SK-N-SH treated with all-trans-retinoic acid at 6 μM for 48 hours (cell line): ENCODE results near the gene TEX26.

Source experiments
- ATAC-seq: fragments of 200-7000 bp; cut with Tn5 transposase; 3 replicates; pipeline ENCODE4 v1.9.1; 2020; ENCODE audit warnings: mild to moderate bottlenecking, moderate library complexity
- ARNTL ChIP-seq: fragments of 450-650 bp; formaldehyde crosslinking; IDR thresholded peaks from 2 replicates; pipeline ENCODE4 v1.5.0; 2020; ENCODE audit warnings: low read depth, mild to moderate bottlenecking, moderate library complexity, borderline replicate concordance
- BACH2 ChIP-seq: fragments of 250-450 bp; sonication (Bioruptor Pico); IDR thresholded peaks from 2 replicates; pipeline ENCODE4 v1.9.0; 2021; ENCODE audit warnings: mild to moderate bottlenecking, borderline replicate concordance
- CREB5 ChIP-seq: fragments of 250-450 bp; sonication (Bioruptor Pico); IDR thresholded peaks from 2 replicates; pipeline ENCODE4 v1.5.1; 2020; ENCODE audit warnings: low read depth, mild to moderate bottlenecking, moderate library complexity
- CSDC2 ChIP-seq: fragments of 250-450 bp; sonication (Bioruptor Pico); IDR thresholded peaks from 2 replicates; pipeline ENCODE4 v1.5.0; 2020; ENCODE audit warnings: mild to moderate bottlenecking, moderate library complexity
- CSRNP3 ChIP-seq: fragments of 250-450 bp; sonication (Bioruptor Pico); IDR thresholded peaks from 2 replicates; pipeline ENCODE4 v1.5.1; 2021; ENCODE audit warnings: mild to moderate bottlenecking, moderate library complexity
- ESRRG ChIP-seq: fragments of 250-450 bp; sonication (Bioruptor Pico); IDR thresholded peaks from 2 replicates; pipeline ENCODE4 v1.6.1; 2021; ENCODE audit warnings: mild to moderate bottlenecking
- GLIS3 ChIP-seq: fragments of 250-450 bp; sonication (Bioruptor Pico); IDR thresholded peaks from 2 replicates; pipeline ENCODE4 v1.5.0; 2020; ENCODE audit warnings: mild to moderate bottlenecking, moderate library complexity
- ISL1 ChIP-seq: fragments of 250-450 bp; sonication (Bioruptor Pico); IDR thresholded peaks from 2 replicates; pipeline ENCODE4 v2.1.2; 2022; ENCODE audit warnings: mild to moderate bottlenecking, moderate library complexity
- OSR1 ChIP-seq: fragments of 250-450 bp; sonication (Bioruptor Pico); IDR thresholded peaks from 2 replicates; pipeline ENCODE4 v1.8.0; 2022; ENCODE audit warnings: moderate library complexity, mild to moderate bottlenecking, inconsistent platforms
- PATZ1 ChIP-seq: fragments of 250-450 bp; sonication (Bioruptor Pico); IDR thresholded peaks from 2 replicates; pipeline ENCODE4 v1.8.0; 2020; ENCODE audit warnings: mild to moderate bottlenecking, moderate library complexity, borderline replicate concordance
- POU6F1 ChIP-seq: fragments of 250-450 bp; sonication (Bioruptor Pico); IDR thresholded peaks from 2 replicates; pipeline ENCODE4 v1.8.0; 2021; ENCODE audit warnings: low read depth, mild to moderate bottlenecking, moderate library complexity, borderline replicate concordance
- PPARA ChIP-seq: fragments of 250-450 bp; sonication (Bioruptor Pico); IDR thresholded peaks from 2 replicates; pipeline ENCODE4 v1.5.0; 2020; ENCODE audit warnings: mild to moderate bottlenecking, borderline replicate concordance
- RARB ChIP-seq: fragments of 250-450 bp; sonication (Bioruptor Pico); IDR thresholded peaks from 2 replicates; pipeline ENCODE4 v1.8.0; 2021; ENCODE audit warnings: mild to moderate bottlenecking, moderate library complexity
- SNAI2 ChIP-seq: fragments of 250-450 bp; sonication (Bioruptor Pico); IDR thresholded peaks from 2 replicates; pipeline ENCODE4 v1.5.0; 2020; ENCODE audit warnings: mild to moderate bottlenecking, moderate library complexity
- TCF4 ChIP-seq: fragments of 250-450 bp; sonication (Bioruptor Pico); IDR thresholded peaks from 2 replicates; pipeline ENCODE4 v1.8.0; 2021; ENCODE audit warnings: mild to moderate bottlenecking, moderate library complexity, borderline replicate concordance
- TOX ChIP-seq: fragments of 250-450 bp; sonication (Bioruptor Pico); IDR thresholded peaks from 2 replicates; pipeline ENCODE4 v1.8.0; 2021; ENCODE audit warnings: mild to moderate bottlenecking, moderate library complexity, borderline replicate concordance
- TSHZ2 ChIP-seq: fragments of 250-450 bp; sonication (Bioruptor Pico); IDR thresholded peaks from 2 replicates; pipeline ENCODE4 v1.5.0; 2020; ENCODE audit warnings: mild to moderate bottlenecking, moderate library complexity
- ZC3H10 ChIP-seq: fragments of 250-450 bp; sonication (Bioruptor Pico); IDR thresholded peaks from 2 replicates; pipeline ENCODE4 v1.5.1; 2021; ENCODE audit warnings: mild to moderate bottlenecking, moderate library complexity
- ZFP30 ChIP-seq: fragments of 450-650 bp; formaldehyde crosslinking; IDR thresholded peaks from 2 replicates; pipeline ENCODE4 v1.5.0; 2022; ENCODE audit warnings: mild to moderate bottlenecking, moderate library complexity
- ZNF565 ChIP-seq: fragments of 450-650 bp; formaldehyde crosslinking; conservative IDR thresholded peaks from 2 replicates; pipeline ENCODE4 v1.5.0; 2020; ENCODE audit warnings: low read depth, mild to moderate bottlenecking, moderate library complexity
- ZNF8 ChIP-seq: fragments of 450-650 bp; formaldehyde crosslinking; IDR thresholded peaks from 2 replicates; pipeline ENCODE4 v1.5.0; 2020; ENCODE audit warnings: mild to moderate bottlenecking, moderate library complexity

Gene TEX26

GRCh38 chr13:30907121-30907861 lies 25.2 kb upstream of the TEX26 start:
- TF ChIP-seq OSR1 (CRISPR knock-in tag): no peak
- no peak for TF ChIP-seq ZNF565
- no peak for TF ChIP-seq PATZ1 (CRISPR knock-in tag)
- ATAC-seq: peak; percentile 47

- peak; percentile 92 for ATAC-seq
- no peak for TF ChIP-seq PPARA (CRISPR knock-in tag)
- TF ChIP-seq OSR1 (CRISPR knock-in tag): no peak
- no peak for TF ChIP-seq POU6F1
- no peak for TF ChIP-seq TCF4 (CRISPR knock-in tag)
- TF ChIP-seq CSRNP3: no peak
- no peak for TF ChIP-seq GLIS3 (CRISPR knock-in tag)
- no peak for TF ChIP-seq ESRRG (CRISPR knock-in tag)
- no peak for TF ChIP-seq ISL1
- TF ChIP-seq ZNF8 (CRISPR knock-in tag): no peak
- no peak for TF ChIP-seq ZNF565
- TF ChIP-seq CSDC2 (CRISPR knock-in tag): no peak
- TF ChIP-seq TOX (CRISPR knock-in tag): no peak
- no peak for TF ChIP-seq RARB
- TF ChIP-seq BACH2 (CRISPR knock-in tag): no peak
- no peak for TF ChIP-seq TSHZ2 (CRISPR knock-in tag)
- no peak for TF ChIP-seq ARNTL (CRISPR knock-in tag)
- TF ChIP-seq CREB5 (CRISPR knock-in tag): no peak
- no peak for TF ChIP-seq ZC3H10
- no peak for TF ChIP-seq SNAI2
- TF ChIP-seq, all 23 proteins: peak for 0
Measured at GRCh38 chr13:30908416-30908980, 24.0 kb upstream of the TEX26 start.

GRCh38 chr13:30910676-30911075 lies 21.8 kb upstream of the TEX26 start:
- no peak for ATAC-seq
- TF ChIP-seq RARB (no peak), OSR1 (CRISPR knock-in tag) (no peak), ARNTL (CRISPR knock-in tag) (no peak), TSHZ2 (CRISPR knock-in tag) (no peak), POU6F1 (no peak), CSDC2 (CRISPR knock-in tag) (no peak), PATZ1 (CRISPR knock-in tag) (no peak), ZFP30 (CRISPR knock-in tag) (no peak)
